GM19324 (cell line): Measurements from ENCODE around the gene CYP1B1.

Experiments used
- ATAC-seq: cut with Tn5 transposase; IDR thresholded peaks from one replicate; pipeline ENCODE4 v1.9.1; 2021; ENCODE audit warnings: mild to moderate bottlenecking, moderate library complexity; ENCODE audit not compliant: unreplicated experiment, low FRiP score

The CYP1B1 gene

GRCh38 chr2:38076710-38077430, 919 bp upstream of the CYP1B1 start:
- no peak for ATAC-seq

DNA sequence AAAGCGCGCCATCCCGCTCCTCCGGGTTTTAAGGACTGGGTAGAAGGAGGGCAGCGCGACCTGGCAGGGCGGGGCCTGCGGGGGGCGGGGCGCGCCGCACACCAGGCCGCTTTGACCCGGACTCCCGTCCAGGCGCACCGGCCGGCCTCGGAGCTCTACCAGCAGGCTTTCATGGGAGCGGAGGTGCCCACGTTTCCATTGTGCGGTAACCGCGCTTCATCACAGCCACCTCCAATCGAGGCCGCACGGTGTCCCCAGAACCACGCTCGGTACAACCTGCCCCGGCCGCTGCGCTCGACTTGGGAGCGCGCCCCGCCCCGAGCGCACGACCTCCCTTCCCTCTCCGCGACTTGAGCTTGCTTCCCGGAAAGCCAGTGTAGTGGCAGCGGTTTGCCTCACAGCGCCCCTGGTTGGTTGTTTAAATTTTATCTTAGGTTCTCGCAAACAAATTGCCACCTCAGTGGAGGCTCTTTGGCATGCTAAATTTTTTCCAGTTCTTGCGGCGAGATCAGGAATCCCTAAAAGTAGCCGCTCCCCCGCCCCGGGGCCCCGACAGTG, 280 bp upstream of the CYP1B1 start:
- ATAC-seq, result no peak

DNA sequence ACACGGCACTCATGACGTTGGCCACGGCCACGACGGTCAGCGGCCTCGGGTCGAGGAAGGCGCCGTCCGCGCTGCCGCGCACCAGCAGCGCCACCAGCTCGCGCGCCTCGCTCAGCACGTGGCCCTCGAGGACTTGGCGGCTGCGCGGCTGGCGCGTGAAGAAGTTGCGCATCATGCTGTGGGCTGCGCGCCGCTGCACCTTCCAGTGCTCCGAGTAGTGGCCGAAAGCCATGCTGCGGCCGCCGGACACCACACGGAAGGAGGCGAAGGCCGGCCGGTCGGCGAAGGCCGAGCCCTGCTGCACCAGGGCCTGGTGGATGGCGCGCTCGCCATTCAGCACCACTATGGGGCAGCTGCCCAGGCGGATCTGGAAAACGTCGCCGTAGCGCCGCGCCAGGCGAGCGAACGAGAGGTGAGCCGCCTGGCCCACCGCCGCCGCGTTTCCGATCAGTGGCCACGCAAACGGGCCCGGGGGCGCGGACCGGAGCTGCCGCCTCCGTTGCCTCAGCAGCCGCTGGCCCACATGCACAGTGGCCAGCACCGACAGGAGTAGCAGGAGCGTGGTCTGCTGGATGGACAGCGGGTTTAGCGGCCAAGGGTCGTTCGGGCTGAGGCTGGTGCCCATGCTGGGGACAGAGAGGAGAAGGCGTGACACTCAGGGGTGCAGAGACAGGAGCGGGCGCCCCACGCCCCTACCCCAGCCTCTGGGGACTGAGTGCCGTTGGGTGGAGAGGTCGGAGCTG, 1.0 kb downstream of the CYP1B1 start:
- ATAC-seq, result no peak

DNA sequence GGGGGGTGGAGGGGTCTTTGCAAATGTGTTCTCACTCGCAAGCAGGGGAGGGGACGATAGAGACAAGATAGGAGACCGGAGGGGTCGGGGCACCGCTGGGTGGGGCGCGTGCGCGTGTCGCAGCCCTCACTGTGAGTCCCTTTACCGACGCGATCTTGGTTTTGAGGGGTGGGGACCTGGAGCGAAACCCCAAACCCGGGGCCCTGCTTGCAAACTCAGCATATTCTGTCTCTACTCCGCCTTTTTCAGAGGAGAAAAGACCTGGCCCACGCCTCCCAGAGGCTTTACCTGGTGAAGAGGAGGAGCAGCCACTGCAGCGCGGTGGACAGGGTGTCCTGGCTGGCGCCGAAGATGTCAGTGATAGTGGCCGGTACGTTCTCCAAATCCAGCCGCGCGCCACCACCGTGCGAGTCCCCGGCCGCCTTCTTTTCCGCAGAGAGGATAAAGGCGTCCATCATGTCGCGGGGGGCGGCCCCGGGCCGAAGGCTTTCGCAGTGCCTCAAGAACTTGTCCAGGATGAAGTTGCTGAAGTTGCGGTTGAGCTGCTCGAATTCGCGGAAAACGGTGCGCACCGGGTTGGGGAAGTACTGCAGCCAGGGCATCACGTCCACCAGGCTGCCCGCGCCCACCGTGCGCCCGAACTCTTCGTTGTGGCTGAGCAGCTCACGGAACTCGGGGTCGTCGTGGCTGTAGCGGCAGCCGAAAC, 1.7 kb downstream of the CYP1B1 start:
- no peak for ATAC-seq

DNA sequence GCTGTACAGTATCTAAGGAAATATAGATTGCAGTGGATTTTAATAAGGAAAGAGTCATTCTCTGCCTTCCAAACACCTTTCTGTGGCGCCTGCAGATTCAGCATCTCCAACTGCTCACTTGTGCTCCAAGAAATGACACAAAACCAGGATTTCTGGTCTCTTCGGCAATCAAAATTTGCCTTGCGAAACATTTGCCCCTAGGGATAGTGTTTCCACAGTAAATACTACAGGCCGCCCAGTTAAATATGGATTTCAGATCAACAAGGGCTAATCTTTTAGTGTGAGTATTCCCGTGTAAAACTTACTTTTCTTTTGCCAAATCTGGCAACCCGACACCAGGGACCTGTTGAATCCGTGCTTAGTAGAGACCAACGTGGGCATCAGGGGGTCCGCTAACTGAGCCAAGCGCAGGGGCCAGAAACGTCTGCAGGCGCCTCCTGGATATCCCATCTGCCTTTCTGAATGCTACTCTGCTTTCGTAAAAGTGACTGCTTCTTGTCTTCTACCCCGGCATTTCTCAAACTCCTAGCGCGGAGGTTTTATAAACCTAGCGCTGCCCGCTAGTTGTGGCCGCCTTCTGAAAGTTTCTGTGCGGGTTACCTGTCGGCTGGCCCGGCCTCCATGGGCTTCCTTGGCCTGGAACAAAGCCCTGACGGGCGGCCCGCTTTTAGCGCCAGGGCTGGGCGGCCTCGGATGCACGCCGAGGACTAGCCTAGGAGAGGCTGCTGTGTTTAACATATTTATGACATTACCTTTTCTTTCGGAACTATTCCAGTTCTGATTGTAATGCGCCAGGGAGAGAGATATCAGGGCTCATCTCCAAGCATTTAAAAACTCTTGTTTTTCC, 2.5 kb downstream of the CYP1B1 start:
- ATAC-seq, result no peak

- ATAC-seq, result no peak
These were observed 5.5 kb downstream of the CYP1B1 start for GRCh38 chr2:38070438-38070837.

DNA sequence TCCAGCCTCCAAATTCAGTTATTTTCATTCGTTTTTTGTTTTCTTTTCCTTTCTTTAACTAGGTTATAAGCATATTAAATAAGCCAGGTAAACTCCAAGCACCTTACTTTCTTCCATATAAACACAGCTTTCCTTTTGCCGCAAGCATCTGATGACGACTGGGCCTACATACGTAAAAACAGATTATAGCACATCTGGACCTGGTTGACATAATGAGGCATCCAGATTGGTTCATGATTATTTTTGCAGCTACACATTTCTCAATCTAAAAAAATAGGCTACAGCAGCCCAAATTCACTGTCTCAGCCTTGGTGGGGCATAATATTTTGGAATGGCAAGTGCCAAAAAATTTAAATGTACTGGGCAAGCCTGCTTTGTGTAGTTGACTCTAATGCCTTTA, 7.7 kb downstream of the CYP1B1 start:
- no peak for ATAC-seq

GRCh38 chr2:38066421-38067115, 9.4 kb downstream of the CYP1B1 start:
- ATAC-seq, result no peak

GRCh38 chr2:38065502-38066135, 10.3 kb downstream of the CYP1B1 start:
- ATAC-seq, result no peak

DNA sequence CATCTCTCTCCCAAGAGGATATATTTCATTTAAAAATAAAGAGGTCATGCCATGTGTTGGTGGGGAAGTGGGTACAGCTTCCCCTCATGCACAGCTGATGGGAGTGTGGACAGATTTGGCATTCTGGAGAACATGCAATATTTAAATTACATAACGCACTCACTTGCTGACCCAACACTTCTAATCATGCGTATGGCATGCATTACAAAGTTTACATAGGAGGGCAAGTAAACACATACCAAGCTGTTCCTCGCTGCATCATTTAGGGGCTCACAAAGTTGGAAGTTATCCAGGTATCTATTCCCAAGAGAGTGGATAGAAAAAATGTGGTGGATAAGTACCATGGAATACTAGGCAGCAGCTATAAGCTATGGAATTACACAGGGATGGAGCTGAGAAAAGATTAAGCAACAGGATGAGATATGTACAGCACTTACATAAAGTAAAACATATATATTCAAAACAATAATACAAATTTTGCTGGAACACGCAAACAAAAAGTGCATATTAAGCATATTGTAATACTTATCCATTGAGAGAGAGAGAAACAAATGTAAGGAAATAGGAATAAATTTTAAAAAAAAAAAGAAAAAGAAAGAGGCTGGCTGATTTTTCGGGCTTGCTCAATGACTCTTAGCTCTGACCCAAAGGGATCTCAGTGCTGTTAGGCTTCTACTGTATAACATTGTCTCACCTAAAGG, 11.0 kb downstream of the CYP1B1 start:
- no peak for ATAC-seq

DNA sequence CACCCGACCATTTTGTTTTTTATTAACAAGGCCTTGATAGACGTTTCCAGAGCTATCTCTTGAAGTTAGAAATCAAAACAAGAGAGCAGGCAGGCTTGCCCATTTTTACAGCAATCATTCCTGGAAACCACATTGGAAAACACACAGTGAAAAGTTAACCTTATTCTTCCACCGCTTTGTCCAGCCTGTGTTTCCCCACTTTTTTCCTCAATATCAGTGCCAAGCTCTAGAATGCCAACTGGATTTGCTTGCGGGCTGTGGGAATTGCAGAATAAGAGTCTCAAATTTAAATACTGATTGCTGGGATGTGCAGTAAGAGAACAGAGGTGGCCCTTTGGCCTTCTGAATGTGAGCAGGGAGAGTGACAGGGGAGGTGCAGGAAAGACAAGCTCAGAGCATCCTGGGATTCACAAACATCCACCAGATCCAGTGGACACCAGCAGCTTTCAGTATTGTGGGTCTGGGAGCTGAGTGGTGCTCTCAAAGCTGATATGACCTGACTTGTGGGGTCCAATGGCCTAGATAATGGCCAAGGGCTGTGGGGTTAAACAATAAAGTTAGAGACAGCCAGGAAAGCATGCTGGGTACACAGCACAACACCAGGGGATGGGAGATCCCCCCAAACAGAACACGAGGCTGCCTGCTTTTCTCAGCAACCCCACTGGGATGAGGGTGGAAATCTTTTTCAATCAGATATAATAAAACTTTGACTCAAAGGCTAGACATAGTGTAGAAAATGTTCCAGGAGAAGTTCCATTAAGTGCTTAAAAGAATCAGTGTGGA, 15.5 kb downstream of the CYP1B1 start:
- ATAC-seq, result no peak

DNA sequence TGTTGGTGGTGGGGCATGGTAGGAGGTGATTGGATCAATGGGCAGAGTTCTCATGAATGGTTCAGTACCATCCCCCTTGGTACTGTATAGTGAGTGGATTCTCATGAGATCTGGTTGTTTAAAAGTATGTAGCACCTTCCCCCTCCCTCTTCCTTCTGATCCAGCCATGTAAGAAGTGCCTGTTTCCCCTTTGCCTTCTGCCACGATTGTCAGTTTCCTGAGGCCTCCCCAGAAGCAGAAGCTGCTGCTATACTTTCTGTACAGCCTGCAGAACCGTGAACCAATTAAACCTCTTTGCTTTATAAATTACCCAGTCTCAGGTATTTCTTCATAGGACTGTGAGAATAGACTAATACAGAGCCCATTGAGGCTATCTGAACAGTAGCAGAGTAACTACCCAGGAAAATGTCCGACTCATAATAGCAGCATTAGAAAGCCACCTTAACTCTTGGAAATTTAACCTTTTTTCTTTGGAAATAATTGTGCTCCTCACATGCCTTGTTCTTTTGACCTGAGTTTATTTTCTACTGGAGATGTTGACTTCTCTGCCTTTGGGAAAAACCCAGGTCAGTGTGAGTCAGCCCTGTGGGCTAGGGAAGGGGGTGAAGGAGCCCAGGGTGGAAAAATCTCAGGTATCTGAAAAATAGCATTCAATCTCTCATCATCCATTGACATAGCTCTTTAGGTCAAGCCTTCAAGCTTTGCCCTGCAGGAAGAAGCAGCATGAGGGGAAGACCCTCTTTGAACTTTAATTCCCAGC, 18.1 kb downstream of the CYP1B1 start:
- ATAC-seq, result no peak

DNA sequence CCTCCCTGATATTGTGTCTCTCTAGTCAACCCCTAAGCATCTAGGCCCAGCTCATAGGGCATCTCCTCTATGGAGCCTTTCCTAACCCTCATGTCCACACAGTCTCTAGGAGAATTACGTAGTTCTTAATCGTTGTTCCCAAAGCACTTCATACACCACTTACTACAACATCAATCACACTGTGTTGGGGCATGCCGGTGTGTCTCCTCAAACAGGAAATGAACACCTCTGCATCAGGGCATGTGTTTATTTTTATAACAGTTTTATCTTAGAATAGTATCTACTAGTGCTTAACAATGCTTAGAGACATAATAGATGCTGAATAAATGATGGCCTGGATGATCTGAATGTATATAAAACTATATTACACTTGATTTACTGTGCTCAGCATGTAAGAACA, 19.7 kb downstream of the CYP1B1 start:
- ATAC-seq, result no peak

DNA sequence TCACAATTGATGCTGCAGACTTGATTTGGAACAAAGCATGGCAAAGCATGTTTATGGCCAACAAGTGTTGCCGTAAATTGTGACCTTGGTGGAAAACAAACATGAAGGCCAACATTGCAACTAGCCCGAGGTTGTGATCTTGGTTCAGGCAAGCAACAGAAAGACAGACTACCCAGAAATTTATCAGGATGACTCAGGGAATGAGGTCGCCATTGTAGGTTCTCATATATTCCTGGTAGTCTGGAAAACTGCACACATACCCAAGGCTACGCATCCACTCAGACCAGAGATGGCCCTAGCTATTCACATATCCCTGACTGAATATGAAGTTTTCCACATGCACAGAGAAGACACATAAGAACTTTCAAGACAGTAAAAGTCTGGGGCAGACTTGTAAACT, 30.1 kb downstream of the CYP1B1 start:
- ATAC-seq, result no peak

GRCh38 chr2:38039121-38039910, 36.6 kb downstream of the CYP1B1 start:
- ATAC-seq, result no peak

DNA sequence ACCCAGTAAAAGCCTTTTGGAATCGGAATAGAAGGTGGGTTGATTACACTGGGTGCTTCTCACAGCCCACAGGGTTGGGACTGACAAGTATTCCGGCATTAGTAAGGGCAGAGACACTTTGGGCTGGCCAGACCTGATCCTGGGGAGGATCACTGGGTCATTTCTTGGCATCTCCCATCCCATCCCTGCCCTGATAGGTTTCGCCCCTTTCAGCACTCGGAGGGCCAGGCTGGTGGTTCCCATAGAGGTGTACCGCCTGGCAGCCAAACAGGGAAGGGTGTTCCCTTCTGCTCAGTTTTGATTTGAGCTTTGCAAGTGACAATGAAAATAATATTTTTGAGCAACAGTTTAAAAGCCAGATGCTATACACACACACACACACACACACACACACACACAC, 37.3 kb downstream of the CYP1B1 start:
- no peak for ATAC-seq
